WTC11 (cell line): ENCODE data around the gene ID2. TPM values are rescaled to one million over a fixed set of nuclear protein-coding genes. Genes with fewer than 3 reads are reported as not detected.
A peak's percentile ranks its signal among the peaks of the same experiment; 100 is the strongest.

Experiments
- ATAC-seq: fragments of 200-7000 bp; cut with Tn5 transposase; 2 replicates; pipeline ENCODE4 v1.10.0; 2021; ENCODE audit warnings: mild to moderate bottlenecking, moderate library complexity
- CTCF ChIA-PET: fragments of 300-600 bp; sonication (Branson Sonifier 250); formaldehyde crosslinking; loops from one replicate; lab custom pipeline; 2021; ENCODE audit warnings: antibody characterized with exemption; lab: Charles Lee
- POLR2A ChIA-PET: fragments of 350-600 bp; sonication (Branson Sonifier 250); formaldehyde crosslinking; loops from one replicate; lab custom pipeline; 2021; ENCODE audit warnings: antibody characterized with exemption; lab: Charles Lee
- DNase-seq: peaks from one replicate; pipeline ENCODE4 v3.0.0; 2021; ENCODE audit warnings: low spot score
- H3K27ac Mint-ChIP-seq: 2 replicates; pipeline ENCODE4 v1.8.0; 2021; ENCODE audit warnings: mixed read lengths
- H3K27me3 Mint-ChIP-seq: 2 replicates; pipeline ENCODE4 v1.8.0; 2021; ENCODE audit warnings: low read depth, mild to moderate bottlenecking, moderate library complexity, mixed read lengths
- H3K36me3 Mint-ChIP-seq: 2 replicates; pipeline ENCODE4 v1.8.0; 2021; ENCODE audit warnings: mixed read lengths
- H3K4me1 Mint-ChIP-seq: 2 replicates; pipeline ENCODE4 v1.8.0; 2022; ENCODE audit warnings: mixed read lengths
- H3K4me3 Mint-ChIP-seq: 2 replicates; pipeline ENCODE4 v1.8.0; 2021; ENCODE audit warnings: mild to moderate bottlenecking, moderate library complexity, mixed read lengths
- H3K9me3 Mint-ChIP-seq: 2 replicates; pipeline ENCODE4 v1.8.0; 2021; ENCODE audit warnings: mixed read lengths
- ATF2 ChIP-seq: sonication (generic); formaldehyde crosslinking; IDR thresholded peaks from 2 replicates; pipeline ENCODE4 v1.8.1; 2022; ENCODE audit warnings: low read depth, missing genetic modification reagents, borderline replicate concordance
- CREM ChIP-seq: sonication (generic); formaldehyde crosslinking; IDR thresholded peaks from 2 replicates; pipeline ENCODE4 v1.8.1; 2022; ENCODE audit warnings: mild to moderate bottlenecking, missing genetic modification reagents, moderate library complexity
- GABPB1 ChIP-seq: sonication (generic); formaldehyde crosslinking; IDR thresholded peaks from 2 replicates; pipeline ENCODE4 v1.8.1; 2023; ENCODE audit warnings: mild to moderate bottlenecking, missing genetic modification reagents
- HMGA2 ChIP-seq: fragments of 250-450 bp; sonication (Bioruptor Pico); IDR thresholded peaks from 2 replicates; pipeline ENCODE4 v1.4.0; 2021; ENCODE audit warnings: mild to moderate bottlenecking, moderate library complexity
- KAT7 ChIP-seq: sonication (generic); formaldehyde crosslinking; IDR thresholded peaks from 2 replicates; pipeline ENCODE4 v1.8.1; 2023; ENCODE audit warnings: missing genetic modification reagents, mild to moderate bottlenecking, borderline replicate concordance
- MXD4 ChIP-seq: fragments of 250-450 bp; sonication (Bioruptor Pico); IDR thresholded peaks from 2 replicates; pipeline ENCODE4 v1.8.0; 2021; ENCODE audit warnings: mild to moderate bottlenecking, moderate library complexity, borderline replicate concordance
- NFATC4 ChIP-seq: fragments of 250-450 bp; sonication (Bioruptor Pico); IDR thresholded peaks from 2 replicates; pipeline ENCODE4 v1.9.0; 2021; ENCODE audit warnings: mild to moderate bottlenecking
- SMAD4 ChIP-seq: sonication (generic); formaldehyde crosslinking; IDR thresholded peaks from 2 replicates; pipeline ENCODE4 v1.8.0; 2022; ENCODE audit warnings: mild to moderate bottlenecking, missing genetic modification reagents
- SP1 ChIP-seq: sonication (generic); formaldehyde crosslinking; conservative IDR thresholded peaks from 2 replicates; pipeline ENCODE4 v1.8.1; 2022; ENCODE audit warnings: missing genetic modification reagents
- TP53 ChIP-seq: sonication (generic); formaldehyde crosslinking; IDR thresholded peaks from 2 replicates; pipeline ENCODE4 v1.8.1; 2023; ENCODE audit warnings: mild to moderate bottlenecking, missing genetic modification reagents
- ZMAT4 ChIP-seq: fragments of 250-450 bp; sonication (Bioruptor Pico); IDR thresholded peaks from 2 replicates; pipeline ENCODE4 v1.9.0; 2021; ENCODE audit warnings: mild to moderate bottlenecking
- ZNF232 ChIP-seq: sonication (generic); formaldehyde crosslinking; IDR thresholded peaks from 2 replicates; pipeline ENCODE4 v1.8.0; 2022; ENCODE audit warnings: mild to moderate bottlenecking, missing genetic modification reagents
- ZNF263 ChIP-seq: sonication (generic); formaldehyde crosslinking; IDR thresholded peaks from 2 replicates; pipeline ENCODE4 v1.8.1; 2022; ENCODE audit warnings: low read depth, mild to moderate bottlenecking, moderate library complexity, missing genetic modification reagents
- total RNA-seq: library from RNA; stranded (reverse); gene quantifications from 3 replicates; pipeline ENCODE4 v1.2.3, GENCODE V29; 2021
- TF ChIP-seq, protein P1 (sequence below): sonication (generic); formaldehyde crosslinking; IDR thresholded peaks from 2 replicates; pipeline ENCODE4 v1.8.0; 2022; ENCODE audit warnings: missing genetic modification reagents

The ID2 gene
- total RNA-seq, 1 experiment from 2014 or later, result 38.6 TPM

- ATAC-seq (no peak), DNase-seq (no peak)
- POLR2A ChIA-PET, result no interaction called here
- peaks cover 10% of the 10 kb centered on the region for H3K4me1 Mint-ChIP-seq
- H3K9me3 Mint-ChIP-seq, result peaks cover 13% of the 10 kb centered on the region
- no peak overlapping the region for H3K27ac Mint-ChIP-seq
- H3K36me3 Mint-ChIP-seq, result peaks cover 6% of the 10 kb centered on the region; the same call in 1 of the 2 replicates
- H3K4me3 Mint-ChIP-seq, result no peak overlapping the region
- CTCF ChIA-PET, result interaction anchor here (0.6 to 2.0 kb wide), 2 partner anchors 8 to 855 kb away, joined by 4 to 13 read pairs; no protein-coding TSS in a partner anchor
- TF ChIP-seq, protein P1, sequence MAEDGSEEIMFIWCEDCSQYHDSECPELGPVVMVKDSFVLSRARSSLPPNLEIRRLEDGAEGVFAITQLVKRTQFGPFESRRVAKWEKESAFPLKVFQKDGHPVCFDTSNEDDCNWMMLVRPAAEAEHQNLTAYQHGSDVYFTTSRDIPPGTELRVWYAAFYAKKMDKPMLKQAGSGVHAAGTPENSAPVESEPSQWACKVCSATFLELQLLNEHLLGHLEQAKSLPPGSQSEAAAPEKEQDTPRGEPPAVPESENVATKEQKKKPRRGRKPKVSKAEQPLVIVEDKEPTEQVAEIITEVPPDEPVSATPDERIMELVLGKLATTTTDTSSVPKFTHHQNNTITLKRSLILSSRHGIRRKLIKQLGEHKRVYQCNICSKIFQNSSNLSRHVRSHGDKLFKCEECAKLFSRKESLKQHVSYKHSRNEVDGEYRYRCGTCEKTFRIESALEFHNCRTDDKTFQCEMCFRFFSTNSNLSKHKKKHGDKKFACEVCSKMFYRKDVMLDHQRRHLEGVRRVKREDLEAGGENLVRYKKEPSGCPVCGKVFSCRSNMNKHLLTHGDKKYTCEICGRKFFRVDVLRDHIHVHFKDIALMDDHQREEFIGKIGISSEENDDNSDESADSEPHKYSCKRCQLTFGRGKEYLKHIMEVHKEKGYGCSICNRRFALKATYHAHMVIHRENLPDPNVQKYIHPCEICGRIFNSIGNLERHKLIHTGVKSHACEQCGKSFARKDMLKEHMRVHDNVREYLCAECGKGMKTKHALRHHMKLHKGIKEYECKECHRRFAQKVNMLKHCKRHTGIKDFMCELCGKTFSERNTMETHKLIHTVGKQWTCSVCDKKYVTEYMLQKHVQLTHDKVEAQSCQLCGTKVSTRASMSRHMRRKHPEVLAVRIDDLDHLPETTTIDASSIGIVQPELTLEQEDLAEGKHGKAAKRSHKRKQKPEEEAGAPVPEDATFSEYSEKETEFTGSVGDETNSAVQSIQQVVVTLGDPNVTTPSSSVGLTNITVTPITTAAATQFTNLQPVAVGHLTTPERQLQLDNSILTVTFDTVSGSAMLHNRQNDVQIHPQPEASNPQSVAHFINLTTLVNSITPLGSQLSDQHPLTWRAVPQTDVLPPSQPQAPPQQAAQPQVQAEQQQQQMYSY (CRISPR knock-in tag), result peak; percentile 73
- no peak for TF ChIP-seq SMAD4 (CRISPR knock-in tag)
- H3K27me3 Mint-ChIP-seq, result no peaks in the 10 kb centered on the region
Observed at GRCh38 chr2:8701681-8702379, 20.0 kb downstream of the ID2 start.

GRCh38 chr2:8704906-8705305 lies 23.1 kb downstream of the ID2 start:
- ChIA-PET CTCF (interaction anchor here (1.3 kb wide), 1 partner anchor 12 kb away, joined by 3 read pairs; no protein-coding TSS in a partner anchor), POLR2A (no interaction called here)
- no peak for ATAC-seq
- TF ChIP-seq ATF2 (CRISPR knock-in tag) (no peak), GABPB1 (CRISPR knock-in tag) (no peak), ZMAT4 (CRISPR knock-in tag) (no peak), CREM (CRISPR knock-in tag) (no peak), SMAD4 (CRISPR knock-in tag) (no peak)
- Mint-ChIP-seq H3K36me3 (no peaks in the 10 kb centered on the region), H3K27me3 (no peaks in the 10 kb centered on the region), H3K27ac (no peak overlapping the region), H3K4me3 (no peak overlapping the region), H3K9me3 (peaks cover 6% of the 10 kb centered on the region), H3K4me1 (peaks cover 10% of the 10 kb centered on the region)
- DNase-seq, result no peak

GRCh38 chr2:8709611-8710010 lies 27.8 kb downstream of the ID2 start:
- TF ChIP-seq SP1 (no peak), NFATC4 (CRISPR knock-in tag) (no peak), KAT7 (CRISPR knock-in tag) (no peak), MXD4 (CRISPR knock-in tag) (no peak), HMGA2 (CRISPR knock-in tag) (no peak), ZNF232 (CRISPR knock-in tag) (no peak)
- no peak overlapping the region for H3K4me3 Mint-ChIP-seq
- H3K27ac Mint-ChIP-seq, result no peak overlapping the region
- ChIA-PET CTCF (no interaction called here), POLR2A (no interaction called here)
- ATAC-seq, result no peak
- no peaks in the 10 kb centered on the region for H3K36me3 Mint-ChIP-seq
- H3K27me3 Mint-ChIP-seq, result no peaks in the 10 kb centered on the region
- DNase-seq, result no peak
- peaks cover 8% of the 10 kb centered on the region for H3K4me1 Mint-ChIP-seq
- peaks cover 6% of the 10 kb centered on the region for H3K9me3 Mint-ChIP-seq

- Mint-ChIP-seq H3K4me1 (peaks cover 6% of the 10 kb centered on the region), H3K4me3 (no peak overlapping the region), H3K27me3 (no peaks in the 10 kb centered on the region), H3K9me3 (peaks cover 11% of the 10 kb centered on the region), H3K36me3 (0 out of 2 replicates have a peak, but pooled peaks cover 3% of the 10 kb centered on the region), H3K27ac (no peak overlapping the region)
- no peak for TF ChIP-seq ZNF263 (CRISPR knock-in tag)
- TF ChIP-seq TP53 (CRISPR knock-in tag), result no peak
- CTCF ChIA-PET, result interaction anchor here (0.5 to 1.6 kb wide), 2 partner anchors 18 to 577 kb away, joined by 3 to 5 read pairs; no protein-coding TSS in a partner anchor
- POLR2A ChIA-PET, result no interaction called here
- ATAC-seq (no peak), DNase-seq (no peak)
Observed at GRCh38 chr2:8710951-8711350, 29.1 kb downstream of the ID2 start.
